WTC11 (cell line): Measurements from ENCODE around the gene RPIA. TPM values are rescaled to one million over a fixed set of nuclear protein-coding genes. Genes with fewer than 3 reads are reported as not detected.

Source experiments
- AFF4 ChIP-seq: sonication (generic); formaldehyde crosslinking; IDR thresholded peaks from 2 replicates; pipeline ENCODE4 v1.8.1; 2023; ENCODE audit warnings: mild to moderate bottlenecking, missing genetic modification reagents, borderline replicate concordance
- ATF3 ChIP-seq: sonication (generic); formaldehyde crosslinking; conservative IDR thresholded peaks from 2 replicates; pipeline ENCODE4 v1.8.1; 2022; ENCODE audit warnings: mild to moderate bottlenecking, missing genetic modification reagents
- ELF4 ChIP-seq: sonication (generic); formaldehyde crosslinking; IDR thresholded peaks from 2 replicates; pipeline ENCODE4 v1.8.1; 2022; ENCODE audit warnings: low read depth, mild to moderate bottlenecking, moderate library complexity, missing genetic modification reagents
- EMX1 ChIP-seq: fragments of 250-450 bp; sonication (Bioruptor Pico); IDR thresholded peaks from 2 replicates; pipeline ENCODE4 v1.8.0; 2021; ENCODE audit warnings: mild to moderate bottlenecking
- ERG ChIP-seq: fragments of 250-450 bp; sonication (Bioruptor Pico); IDR thresholded peaks from 2 replicates; pipeline ENCODE4 v1.8.0; 2021; ENCODE audit warnings: mild to moderate bottlenecking
- ESRRA ChIP-seq: sonication (generic); formaldehyde crosslinking; IDR thresholded peaks from 2 replicates; pipeline ENCODE4 v1.8.1; 2022; ENCODE audit warnings: mild to moderate bottlenecking, missing genetic modification reagents, borderline replicate concordance
- ETV6 ChIP-seq: sonication (generic); formaldehyde crosslinking; IDR thresholded peaks from 2 replicates; pipeline ENCODE4 v1.8.1; 2022; ENCODE audit warnings: mild to moderate bottlenecking, missing genetic modification reagents
- FOXJ3 ChIP-seq: sonication (generic); formaldehyde crosslinking; IDR thresholded peaks from 2 replicates; pipeline ENCODE4 v1.9.0; 2021; ENCODE audit warnings: missing genetic modification reagents, mild to moderate bottlenecking, borderline replicate concordance
- FOXP4 ChIP-seq: sonication (generic); formaldehyde crosslinking; IDR thresholded peaks from 2 replicates; pipeline ENCODE4 v1.8.0; 2022; ENCODE audit warnings: mild to moderate bottlenecking, missing genetic modification reagents
- GRHL2 ChIP-seq: fragments of 250-450 bp; sonication (Bioruptor Pico); IDR thresholded peaks from 2 replicates; pipeline ENCODE4 v1.8.0; 2022; ENCODE audit warnings: mild to moderate bottlenecking, moderate library complexity; ENCODE audit not compliant: insufficient replicate concordance, severe bottlenecking
- GTF2I ChIP-seq: fragments of 250-450 bp; sonication (Bioruptor Pico); conservative IDR thresholded peaks from 2 replicates; pipeline ENCODE4 v1.4.0; 2021; ENCODE audit warnings: mild to moderate bottlenecking
- HMGA2 ChIP-seq: fragments of 250-450 bp; sonication (Bioruptor Pico); IDR thresholded peaks from 2 replicates; pipeline ENCODE4 v1.4.0; 2021; ENCODE audit warnings: mild to moderate bottlenecking, moderate library complexity
- IRF2 ChIP-seq: sonication (generic); formaldehyde crosslinking; IDR thresholded peaks from 2 replicates; pipeline ENCODE4 v1.8.0; 2022; ENCODE audit warnings: low read depth, missing genetic modification reagents, borderline replicate concordance
- JUN ChIP-seq: sonication (generic); formaldehyde crosslinking; IDR thresholded peaks from 2 replicates; pipeline ENCODE4 v1.8.0; 2023; ENCODE audit warnings: mild to moderate bottlenecking, missing genetic modification reagents
- NR3C1 ChIP-seq: sonication (generic); formaldehyde crosslinking; conservative IDR thresholded peaks from 2 replicates; pipeline ENCODE4 v1.8.1; 2023; ENCODE audit warnings: low read depth, mild to moderate bottlenecking, missing genetic modification reagents
- OVOL2 ChIP-seq: fragments of 250-450 bp; sonication (Bioruptor Pico); IDR thresholded peaks from 2 replicates; pipeline ENCODE4 v1.9.0; 2021; ENCODE audit warnings: mild to moderate bottlenecking, borderline replicate concordance
- TEAD1 ChIP-seq: sonication (generic); formaldehyde crosslinking; IDR thresholded peaks from 2 replicates; pipeline ENCODE4 v1.8.0; 2022; ENCODE audit warnings: mild to moderate bottlenecking, missing genetic modification reagents
- TEAD4 ChIP-seq: sonication (generic); formaldehyde crosslinking; IDR thresholded peaks from 2 replicates; pipeline ENCODE4 v1.8.0; 2022; ENCODE audit warnings: mild to moderate bottlenecking, missing genetic modification reagents
- TP53 ChIP-seq: sonication (generic); formaldehyde crosslinking; IDR thresholded peaks from 2 replicates; pipeline ENCODE4 v1.8.1; 2023; ENCODE audit warnings: mild to moderate bottlenecking, missing genetic modification reagents
- ZBTB43 ChIP-seq: sonication (generic); formaldehyde crosslinking; IDR thresholded peaks from 2 replicates; pipeline ENCODE4 v1.8.1; 2023; ENCODE audit warnings: mild to moderate bottlenecking, missing genetic modification reagents
- ZNF121 ChIP-seq: sonication (generic); formaldehyde crosslinking; IDR thresholded peaks from 2 replicates; pipeline ENCODE4 v1.8.0; 2023; ENCODE audit warnings: missing genetic modification reagents
- ZNF281 ChIP-seq: sonication (generic); formaldehyde crosslinking; IDR thresholded peaks from 2 replicates; pipeline ENCODE4 v1.8.0; 2023; ENCODE audit warnings: mild to moderate bottlenecking, missing genetic modification reagents
- ZNF416 ChIP-seq: fragments of 250-450 bp; sonication (Bioruptor Pico); IDR thresholded peaks from 2 replicates; pipeline ENCODE4 v1.9.0; 2021; ENCODE audit warnings: mild to moderate bottlenecking, inconsistent platforms
- ZNF423 ChIP-seq: fragments of 250-450 bp; sonication (Bioruptor Pico); IDR thresholded peaks from 2 replicates; pipeline ENCODE4 v2.1.2; 2022; ENCODE audit warnings: mild to moderate bottlenecking, moderate library complexity
- ZNF671 ChIP-seq: fragments of 250-450 bp; sonication (Bioruptor Pico); IDR thresholded peaks from 2 replicates; pipeline ENCODE4 v1.8.0; 2021; ENCODE audit warnings: mild to moderate bottlenecking
- ZSCAN18 ChIP-seq: fragments of 250-450 bp; sonication (Bioruptor Pico); IDR thresholded peaks from 2 replicates; pipeline ENCODE4 v2.1.2; 2022; ENCODE audit warnings: mild to moderate bottlenecking, moderate library complexity
- total RNA-seq: library from RNA; stranded (reverse); gene quantifications from 3 replicates; pipeline ENCODE4 v1.2.3, GENCODE V29; 2021

Gene RPIA
- total RNA-seq, 1 experiment from 2014 or later = 23.4 TPM

- no peak for TF ChIP-seq GRHL2
- TF ChIP-seq FOXJ3 (CRISPR knock-in tag) = peak; percentile 86; the same call in 1 of the 2 replicates
- peak; percentile 77; the same call in 1 of the 2 replicates for TF ChIP-seq TEAD1
- no peak for TF ChIP-seq AFF4
- no peak for TF ChIP-seq ESRRA
- TF ChIP-seq ZNF671 (CRISPR knock-in tag) = no peak
- peak; percentile 86 for TF ChIP-seq TEAD4 (CRISPR knock-in tag)
- no peak for TF ChIP-seq EMX1 (CRISPR knock-in tag)
- peak; percentile 85; the same call in 1 of the 2 replicates for TF ChIP-seq ZBTB43 (CRISPR knock-in tag)
- peak; percentile 40; the same call in 1 of the 2 replicates for TF ChIP-seq TP53 (CRISPR knock-in tag)
- TF ChIP-seq ATF3 (CRISPR knock-in tag) = 0 out of 2 replicates have a peak, but pooled peaks have one; percentile 36
- TF ChIP-seq IRF2 (CRISPR knock-in tag) = no peak
- peak; percentile 93; the same call in 1 of the 2 replicates for TF ChIP-seq FOXP4 (CRISPR knock-in tag)
- TF ChIP-seq ZNF121 (CRISPR knock-in tag) = 0 out of 2 replicates have a peak, but pooled peaks have one; percentile 8
- no peak for TF ChIP-seq ERG (CRISPR knock-in tag)
- peak; percentile 96 for TF ChIP-seq JUN (CRISPR knock-in tag)
- 0 out of 2 replicates have a peak, but pooled peaks have one; percentile 17 for TF ChIP-seq ZSCAN18 (CRISPR knock-in tag)
- no peak for TF ChIP-seq NR3C1 (CRISPR knock-in tag)
- no peak for TF ChIP-seq ZNF416 (CRISPR knock-in tag)
- TF ChIP-seq GTF2I = no peak
- TF ChIP-seq ZNF281 (CRISPR knock-in tag) = peak; percentile 85
- peak; percentile 48; the same call in 1 of the 2 replicates for TF ChIP-seq ETV6 (CRISPR knock-in tag)
- no peak for TF ChIP-seq HMGA2 (CRISPR knock-in tag)
- TF ChIP-seq ZNF423 = peak; percentile 72
- peak; percentile 84; the same call in 1 of the 2 replicates for TF ChIP-seq ELF4 (CRISPR knock-in tag)
- no peak for TF ChIP-seq OVOL2 (CRISPR knock-in tag)
Measured at GRCh38 chr2:88691339-88692183, at the start of gene RPIA (continued).
